Uterus (tissue), 4 donors: Measurements from ENCODE around the gene SPATA31A1. TPM values are rescaled to one million over a fixed set of nuclear protein-coding genes. Genes with fewer than 3 reads are reported as not detected.
"Not testable (repeated sequence)": the region's sequence is repeated elsewhere in the genome, so short reads cannot be mapped to it uniquely, and the experiment has no call there.

ENCODE experiments used
- DNase-seq, 2 donors: peaks; one replicate each; pipeline ENCODE4 v3.0.0-alpha.2; 2019 to 2020
- H3K27ac ChIP-seq, 2 donors: fragments of 200-600 bp; sonication (generic); 1 replicate in 1 of 2; 2 replicates in 1 of 2; pipeline ENCODE4 v1.5.1; 2016 to 2018
- H3K27me3 ChIP-seq, 2 donors: fragments of 200-600 bp; sonication (generic); one replicate each; pipeline ENCODE4 v1.5.1; 2018 to 2019; ENCODE audit warnings: control low read depth in 1 of 2
- H3K36me3 ChIP-seq, 2 donors: fragments of 200-600 bp; sonication (generic); one replicate each; pipeline ENCODE4 v1.5.1; 2019; ENCODE audit warnings: control low read depth in 1 of 2
- H3K4me1 ChIP-seq, 2 donors: fragments of 200-600 bp; sonication (generic); one replicate each; pipeline ENCODE4 v1.5.1; 2018 to 2019; ENCODE audit warnings: control low read depth in 1 of 2
- H3K4me3 ChIP-seq, 2 donors: fragments of 200-600 bp; sonication (generic); 1 replicate in 1 of 2; 2 replicates in 1 of 2; pipeline ENCODE4 v1.5.1; 2018 to 2019; ENCODE audit warnings: mild to moderate bottlenecking in 1 of 2
- H3K9me3 ChIP-seq, 2 donors: fragments of 200-600 bp; sonication (generic); one replicate each; pipeline ENCODE4 v1.5.1; 2019; ENCODE audit warnings: control low read depth in 1 of 2
- intact Hi-C: fragments of 100-400 bp; cut with DNase I; formaldehyde crosslinking; loops from one replicate; pipeline ENCODE4 v1.15.1; 2023; ENCODE audit warnings: low total_unique reads
- total RNA-seq, 4 donors: library from RNA; depleted of rRNA in 3 of 4; stranded (reverse); fragments of >200 nt in 3 of 4; gene quantifications; one replicate each; pipeline versions ENCODE4 v1.1.0 to v1.2.4, GENCODE V29; 2014 to 2023
- donor health status: DM: yes; HTN: yes; CAD: no.

SPATA31A1 gene
- total RNA-seq: not detected

- H3K27ac ChIP-seq, H3K4me3 ChIP-seq: not testable (repeated sequence)
Observed at GRCh38 chr9:39355369-39355768, at the start of gene SPATA31A1. TSS of gene SPATA31A1 (plus strand) at chr9:39355669. CDS start at chr9:39355731, 62 bp downstream.

DNA sequence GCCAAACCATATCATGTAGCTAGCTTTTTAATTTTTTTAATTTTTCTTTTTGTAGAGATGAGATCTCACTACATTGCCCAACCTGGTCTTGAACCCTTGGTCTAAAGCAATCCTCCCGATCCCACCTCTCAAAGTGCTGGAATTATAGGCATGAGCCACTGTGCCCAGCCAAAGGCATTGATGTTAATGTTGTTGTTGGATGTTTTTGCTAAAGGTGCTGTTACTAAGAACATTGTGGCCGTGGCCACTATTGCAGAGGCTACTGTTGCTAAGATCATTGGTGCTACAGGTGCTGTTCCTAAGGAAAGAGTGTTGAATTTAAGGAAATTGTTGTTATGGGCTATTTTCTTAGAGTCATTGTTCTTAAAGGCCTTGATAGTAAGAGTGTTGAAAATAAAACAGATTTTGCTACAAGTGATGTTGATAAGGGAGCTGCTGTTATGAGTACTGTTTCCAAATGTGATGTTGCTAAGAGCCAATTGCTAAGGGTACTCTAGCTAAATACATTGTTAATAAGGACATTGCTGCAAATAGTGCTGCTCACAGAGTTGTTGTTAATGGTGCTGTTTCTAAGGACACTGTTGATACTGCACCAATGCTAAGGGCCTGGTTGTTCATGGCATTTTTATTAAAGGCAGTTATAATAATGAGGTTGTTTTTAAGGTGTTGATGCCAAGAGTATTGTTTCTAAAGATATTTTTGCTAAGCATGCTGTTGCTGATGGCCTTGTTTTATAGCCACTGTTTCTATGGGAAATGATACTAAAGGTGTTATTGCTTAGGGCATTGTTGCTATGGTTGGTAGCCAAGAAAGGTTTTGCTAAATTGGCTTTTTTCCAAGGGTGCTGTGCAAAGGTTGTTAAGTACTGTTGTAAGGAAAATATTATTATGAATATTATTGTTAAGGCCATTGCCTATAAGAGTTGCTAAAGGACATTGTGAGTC is 52.1 kb downstream of the SPATA31A1 start:
- H3K36me3 ChIP-seq, H3K4me3 ChIP-seq, H3K27me3 ChIP-seq, DNase-seq, H3K27ac ChIP-seq, H3K4me1 ChIP-seq, intact Hi-C loops, H3K9me3 ChIP-seq: not testable (repeated sequence)

More at GRCh38 chr9:39355369-39355768, at the start of gene SPATA31A1:
- intact Hi-C loops, H3K4me1 ChIP-seq, DNase-seq, H3K27me3 ChIP-seq, H3K36me3 ChIP-seq, H3K9me3 ChIP-seq: not testable (repeated sequence)

GRCh38 chr9:39411254-39411940 is 55.9 kb downstream of the SPATA31A1 start:
- H3K27ac ChIP-seq, H3K4me3 ChIP-seq, H3K27me3 ChIP-seq, intact Hi-C loops, DNase-seq, H3K9me3 ChIP-seq, H3K36me3 ChIP-seq, H3K4me1 ChIP-seq: not testable (repeated sequence)

Other genes starting within 250 kb of the SPATA31A1 start
- gene CNTNAP3, start 67.5 kb upstream of the SPATA31A1 start, total RNA-seq: 10 to 100 TPM in 1 of 4 donors, 1 to 10 TPM in 3; 7.5 to 11.5 (median 8.4) TPM